Central memory CD8-positive, alpha-beta T cell (primary cell): Measurements from ENCODE around the gene CASP8.
"Not testable (repeated sequence)": the region's sequence is repeated elsewhere in the genome, so short reads cannot be mapped to it uniquely, and the experiment has no call there.

ENCODE experiments used
- ATAC-seq: fragments of 150-1000 bp; cut with Tn5 transposase; replicated peaks from 2 replicates; pipeline ENCODE4 v1.10.0; 2022; ENCODE audit warnings: mild to moderate bottlenecking, moderate FRiP score, moderate number of reproducible peaks; ENCODE audit not compliant: poor library complexity, severe bottlenecking; ENCODE audit errors: extremely low read depth
- DNase-seq, 2 donors: peaks; one replicate each; pipeline ENCODE4 v3.0.0; 2021; ENCODE audit warnings: low spot score in 2 of 2
- H3K27ac Mint-ChIP-seq: one replicate; pipeline ENCODE4 v1.8.0; 2022; ENCODE audit warnings: low read depth, mild to moderate bottlenecking, moderate library complexity, mixed read lengths
- H3K27me3 Mint-ChIP-seq: one replicate; pipeline ENCODE4 v1.8.0; 2022; ENCODE audit warnings: mixed read lengths
- H3K36me3 Mint-ChIP-seq: one replicate; pipeline ENCODE4 v1.8.0; 2022; ENCODE audit warnings: mild to moderate bottlenecking, moderate library complexity, mixed read lengths; ENCODE audit not compliant: insufficient read depth
- H3K4me1 Mint-ChIP-seq: one replicate; pipeline ENCODE4 v1.8.0; 2022; ENCODE audit warnings: mixed read lengths
- H3K4me3 Mint-ChIP-seq: one replicate; pipeline ENCODE4 v1.8.0; 2022; ENCODE audit warnings: mild to moderate bottlenecking, moderate library complexity, mixed read lengths
- H3K9me3 Mint-ChIP-seq: one replicate; pipeline ENCODE4 v1.8.0; 2022; ENCODE audit warnings: mixed read lengths

Gene CASP8

DNA sequence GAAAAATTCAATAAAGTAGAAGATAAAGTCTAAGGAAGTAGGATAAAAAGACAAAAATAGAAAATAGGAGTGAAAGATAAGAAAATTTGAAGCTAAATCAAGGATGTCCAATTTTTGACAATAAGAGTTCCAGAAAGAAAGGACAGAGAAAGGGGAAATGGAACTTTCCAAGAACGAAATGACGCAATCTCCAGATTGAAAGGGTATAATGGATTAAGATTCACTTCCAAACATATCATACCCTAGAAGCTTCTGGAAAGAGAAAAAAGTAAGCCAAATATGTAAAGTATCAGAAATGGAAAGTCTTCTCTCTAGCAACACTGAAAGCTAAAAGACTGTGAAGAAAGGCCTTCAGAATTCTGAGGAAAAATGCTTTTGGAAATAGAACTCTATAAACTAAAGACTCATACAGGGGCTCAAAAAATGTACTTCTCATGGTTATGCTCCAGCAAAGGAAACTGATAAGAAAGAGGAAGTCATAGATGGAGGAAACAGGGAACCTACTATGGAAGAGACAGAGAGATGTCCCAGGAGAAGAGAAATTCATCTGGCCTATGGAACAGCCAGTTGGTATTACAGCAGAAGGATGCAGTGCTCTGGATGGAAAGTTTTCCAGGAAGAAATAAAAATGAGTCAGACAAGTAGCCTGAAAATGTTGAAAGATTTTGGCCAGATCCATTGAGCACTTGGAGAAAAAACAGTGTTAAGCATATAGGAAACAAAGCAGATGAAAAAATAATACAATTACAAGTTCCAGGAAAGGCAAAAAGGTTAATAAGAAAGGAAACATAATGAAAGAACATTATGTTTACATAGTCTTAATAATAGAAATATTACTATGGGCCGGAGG lies 20.1 kb downstream of the CASP8 start:
- no peaks in the 10 kb centered on the region for H3K9me3 Mint-ChIP-seq
- H3K4me1 Mint-ChIP-seq = peaks cover 36% of the 10 kb centered on the region
- peaks cover 62% of the 10 kb centered on the region for H3K36me3 Mint-ChIP-seq
- no peak overlapping the region for H3K4me3 Mint-ChIP-seq
- no peaks in the 10 kb centered on the region for H3K27me3 Mint-ChIP-seq
- H3K27ac Mint-ChIP-seq = peak overlapping the region; percentile 83
- DNase-seq = no peak
- no peak for ATAC-seq

DNA sequence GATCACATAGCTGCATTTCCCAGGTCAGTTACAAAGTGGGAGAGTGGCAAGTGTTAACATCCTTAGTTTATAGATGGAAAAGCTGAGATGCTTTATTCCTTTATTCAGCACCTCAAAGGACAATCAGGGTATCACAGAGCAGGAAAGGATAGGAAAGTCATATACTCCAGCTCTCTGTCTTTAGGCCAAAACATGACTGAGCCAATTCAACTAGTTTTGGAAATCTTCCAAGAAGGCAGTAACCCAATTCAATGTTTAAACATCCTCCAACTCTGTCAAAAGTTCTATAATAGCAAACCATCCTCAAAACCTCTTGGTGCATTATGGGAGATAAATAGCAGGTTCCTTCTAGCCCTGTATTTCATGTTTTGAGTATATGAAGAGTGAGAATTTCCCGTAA lies 25.2 kb downstream of the CASP8 start:
- ATAC-seq (no peak), DNase-seq (no peak)
- peaks cover 60% of the 10 kb centered on the region for H3K36me3 Mint-ChIP-seq
- no peaks in the 10 kb centered on the region for H3K27me3 Mint-ChIP-seq
- H3K4me1 Mint-ChIP-seq = peaks cover 24% of the 10 kb centered on the region
- peak overlapping the region; percentile 36 for H3K27ac Mint-ChIP-seq
- H3K4me3 Mint-ChIP-seq = no peak overlapping the region
- H3K9me3 Mint-ChIP-seq = no peaks in the 10 kb centered on the region

DNA sequence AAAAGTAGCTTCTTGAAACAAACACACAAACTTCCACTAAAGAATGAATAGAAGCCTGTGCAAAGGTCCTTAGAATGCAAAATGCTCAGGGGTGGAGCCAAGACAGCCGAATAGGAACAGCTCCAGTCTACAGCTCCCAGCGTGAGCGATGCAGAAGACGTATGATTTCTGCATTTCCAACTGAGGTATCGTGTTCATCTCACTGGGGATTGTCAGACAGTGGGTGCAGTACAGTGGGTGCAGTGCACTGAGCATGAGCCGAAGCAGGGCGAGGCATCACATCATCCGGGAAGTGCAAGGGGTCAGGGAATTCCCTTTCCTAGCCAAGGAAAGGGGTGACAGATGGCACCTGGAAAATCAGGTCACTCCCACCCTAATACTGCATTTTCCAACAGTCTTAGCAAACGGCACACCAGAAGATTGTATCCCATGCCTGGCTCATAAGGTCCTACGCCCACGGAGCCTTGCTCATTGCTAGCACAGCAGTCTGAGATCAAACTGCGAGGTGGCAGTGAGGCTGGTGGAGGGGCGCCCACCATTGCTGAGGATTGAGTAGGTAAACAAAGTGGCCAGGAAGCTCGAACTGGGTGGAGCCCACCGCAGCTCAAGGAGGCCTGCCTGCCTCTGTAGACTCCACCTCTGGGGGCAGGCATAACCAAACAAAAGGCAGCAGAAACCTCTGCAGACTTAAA lies 30.3 kb downstream of the CASP8 start:
- Mint-ChIP-seq H3K4me1 (peaks cover 28% of the 10 kb centered on the region), H3K36me3 (peaks cover 43% of the 10 kb centered on the region)
- not testable (repeated sequence) for H3K27ac Mint-ChIP-seq, H3K27me3 Mint-ChIP-seq, H3K4me3 Mint-ChIP-seq, ATAC-seq, H3K9me3 Mint-ChIP-seq, DNase-seq

DNA sequence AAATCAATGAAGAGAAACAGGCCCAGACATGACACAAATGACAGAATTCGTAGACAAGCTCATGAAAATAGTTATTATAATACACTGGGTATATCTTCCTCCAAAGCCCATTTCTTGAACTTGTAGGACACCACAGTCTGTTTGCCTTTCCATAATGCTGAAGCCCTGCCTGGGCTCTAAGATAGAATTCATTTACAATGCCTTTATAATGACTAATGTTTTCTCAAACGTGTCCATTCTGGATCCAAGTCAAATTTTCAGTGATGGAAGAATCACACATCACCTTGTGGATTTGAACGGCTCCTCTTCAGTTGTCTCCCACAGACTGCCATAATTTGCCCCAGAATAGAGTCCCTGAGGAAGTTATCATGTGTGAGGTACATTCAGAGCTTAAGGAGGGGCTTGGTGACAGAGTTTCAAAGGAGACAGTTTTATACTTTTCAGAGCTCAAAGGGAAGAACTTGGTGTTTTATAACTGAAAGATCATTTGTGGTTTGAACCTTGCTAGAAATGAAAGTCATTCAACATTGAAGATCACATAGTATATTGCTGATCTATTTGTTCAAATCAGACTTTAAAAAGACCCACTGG lies 38.2 kb downstream of the CASP8 start:
- Mint-ChIP-seq H3K4me3 (no peak overlapping the region), H3K27ac (no peak overlapping the region), H3K9me3 (peaks cover 31% of the 10 kb centered on the region), H3K36me3 (no peaks in the 10 kb centered on the region), H3K4me1 (peaks cover under 1% of the 10 kb centered on the region), H3K27me3 (no peaks in the 10 kb centered on the region)
- ATAC-seq (no peak), DNase-seq (no peak)

DNA sequence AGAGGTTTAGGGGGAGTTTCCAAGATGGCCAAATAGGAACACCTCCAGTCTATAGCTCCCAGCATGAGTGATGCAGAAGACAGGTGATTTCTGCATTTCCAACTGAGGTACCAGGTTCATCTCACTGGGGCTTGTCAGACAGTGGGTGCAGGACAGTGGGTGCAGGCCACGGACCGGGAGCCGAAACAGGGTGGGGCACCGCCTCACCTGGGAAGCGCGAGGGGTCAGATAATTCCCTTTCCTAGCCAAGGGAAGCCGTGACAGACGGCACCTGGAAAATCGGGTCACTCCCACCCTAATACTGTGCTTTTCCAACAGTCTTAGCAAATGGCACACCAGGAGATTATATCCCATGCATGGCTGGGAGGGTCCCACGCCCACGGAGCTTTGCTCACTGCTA lies 39.6 kb downstream of the CASP8 start:
- not testable (repeated sequence) for DNase-seq, H3K27me3 Mint-ChIP-seq, H3K36me3 Mint-ChIP-seq, ATAC-seq, H3K27ac Mint-ChIP-seq, H3K4me1 Mint-ChIP-seq, H3K4me3 Mint-ChIP-seq
- peaks cover 30% of the 10 kb centered on the region for H3K9me3 Mint-ChIP-seq

DNA sequence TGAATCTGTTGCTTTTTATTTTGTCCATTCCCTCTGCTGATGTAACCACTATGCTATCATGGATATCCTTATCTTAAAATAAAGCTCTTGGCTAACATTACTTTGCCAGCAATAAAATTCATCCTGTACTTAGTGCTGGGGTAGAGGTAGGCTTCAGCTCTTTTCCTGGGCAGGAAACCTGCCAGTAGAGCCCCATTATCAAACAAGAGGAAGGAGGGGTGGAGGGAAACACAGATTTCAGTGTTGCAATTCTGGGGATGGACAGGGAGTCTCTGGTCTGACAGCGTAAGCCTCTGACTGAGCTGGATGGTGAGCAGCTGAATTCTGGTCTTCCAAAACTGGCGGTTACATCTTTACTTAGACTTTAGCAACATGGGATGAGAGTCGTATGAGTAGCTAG lies 47.5 kb downstream of the CASP8 start:
- ATAC-seq (no peak), DNase-seq (no peak)
- Mint-ChIP-seq H3K27me3 (no peaks in the 10 kb centered on the region), H3K9me3 (peaks cover 2% of the 10 kb centered on the region), H3K4me3 (no peak overlapping the region), H3K36me3 (peaks cover 1% of the 10 kb centered on the region), H3K27ac (no peak overlapping the region), H3K4me1 (no peaks in the 10 kb centered on the region)

DNA sequence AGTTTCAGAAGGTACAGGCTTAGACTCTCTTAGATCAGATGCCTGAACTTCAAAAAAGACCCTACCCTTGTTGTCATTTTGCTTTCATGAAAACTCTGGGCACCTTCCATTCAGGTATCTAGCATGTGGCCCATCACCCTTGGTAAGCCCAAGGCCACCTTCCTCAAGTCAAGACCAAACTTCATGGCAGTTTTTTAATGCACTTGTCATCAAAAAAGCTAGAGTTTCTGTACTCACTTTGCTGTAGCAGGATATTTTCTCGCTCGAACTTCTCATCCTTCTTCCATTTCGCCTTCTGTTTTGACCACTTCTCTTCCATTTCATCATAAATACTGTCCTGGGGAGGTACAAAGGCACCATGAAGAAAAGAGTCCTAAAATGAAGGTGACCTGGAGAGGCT lies 48.6 kb downstream of the CASP8 start:
- no peaks in the 10 kb centered on the region for H3K27me3 Mint-ChIP-seq
- no peaks in the 10 kb centered on the region for H3K4me1 Mint-ChIP-seq
- no peak overlapping the region for H3K4me3 Mint-ChIP-seq
- H3K27ac Mint-ChIP-seq = no peak overlapping the region
- DNase-seq (no peak), ATAC-seq (no peak)
- peaks cover 4% of the 10 kb centered on the region for H3K9me3 Mint-ChIP-seq
- H3K36me3 Mint-ChIP-seq = peaks cover 1% of the 10 kb centered on the region

DNA sequence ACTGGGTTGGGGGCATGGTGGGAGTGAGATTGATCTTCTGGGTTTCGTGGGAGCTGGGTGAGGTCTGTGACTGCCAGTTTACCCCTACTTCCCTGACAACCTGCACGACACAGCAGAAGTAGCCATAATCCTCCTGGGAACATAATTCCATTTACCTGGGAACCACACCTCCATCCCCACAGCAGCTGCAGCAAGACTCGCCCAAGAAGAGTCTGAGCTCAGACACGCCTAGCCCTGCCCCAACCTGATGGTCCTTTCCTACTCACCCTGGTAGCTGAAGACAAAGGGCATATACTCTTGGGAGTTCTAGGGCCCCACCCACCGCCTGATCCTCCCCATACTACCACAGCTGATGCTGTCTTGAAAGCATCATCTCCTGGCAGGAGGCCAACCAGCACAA lies 53.0 kb downstream of the CASP8 start:
- no peak for ATAC-seq
- Mint-ChIP-seq H3K4me1 (no peaks in the 10 kb centered on the region), H3K27ac (no peak overlapping the region), H3K36me3 (no peaks in the 10 kb centered on the region), H3K4me3 (no peak overlapping the region), H3K27me3 (no peaks in the 10 kb centered on the region), H3K9me3 (peaks cover 18% of the 10 kb centered on the region)
- DNase-seq = no peak

DNA sequence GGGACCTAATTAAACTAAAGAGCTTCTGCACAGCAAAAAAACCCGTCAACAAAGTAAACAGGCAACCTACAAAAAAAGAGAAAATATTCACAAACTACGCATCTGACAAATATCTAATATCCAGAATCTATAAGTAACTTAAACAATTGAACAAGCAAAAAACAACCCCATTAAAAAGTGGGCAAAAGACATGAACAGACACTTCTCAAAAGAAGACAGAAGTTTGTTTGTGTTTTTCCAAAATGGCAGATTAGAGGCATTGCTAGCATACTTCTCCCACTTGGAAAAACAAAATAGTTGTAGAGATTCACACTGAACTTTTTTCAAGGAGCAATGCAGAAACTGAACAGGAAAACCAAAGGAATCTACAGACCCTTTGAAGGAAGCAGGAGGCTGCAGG lies 59.2 kb downstream of the CASP8 start:
- H3K27me3 Mint-ChIP-seq = no peaks in the 10 kb centered on the region

DNA sequence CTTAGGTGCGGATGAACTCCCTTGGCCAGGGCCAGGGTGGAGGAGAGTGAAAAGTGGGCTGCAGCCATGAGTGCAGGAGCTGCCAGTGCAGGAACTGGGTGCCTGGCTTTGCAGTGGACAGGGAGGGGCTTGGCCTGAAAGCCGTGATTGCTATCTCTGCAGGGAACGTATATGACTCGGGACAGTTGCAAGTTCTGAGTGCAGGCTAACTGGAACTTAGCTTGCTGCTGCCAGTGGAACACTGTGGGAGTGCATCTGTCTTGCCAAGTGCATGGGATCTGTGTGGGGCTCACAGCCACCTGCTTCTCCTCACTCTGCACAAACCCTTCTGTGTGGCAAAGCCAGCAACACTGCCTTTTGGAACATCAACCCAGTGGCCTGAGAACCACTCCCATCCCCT lies 59.9 kb downstream of the CASP8 start:
- H3K4me3 Mint-ChIP-seq = no peak overlapping the region
- peaks cover 2% of the 10 kb centered on the region for H3K36me3 Mint-ChIP-seq

More for the DNA sequence above, 59.2 kb downstream of the CASP8 start:
- Mint-ChIP-seq H3K36me3 (peaks cover 2% of the 10 kb centered on the region), H3K9me3 (peaks cover 23% of the 10 kb centered on the region), H3K4me3 (no peak overlapping the region), H3K27ac (no peak overlapping the region), H3K4me1 (no peaks in the 10 kb centered on the region)
- no peak for DNase-seq
- no peak for ATAC-seq

DNA sequence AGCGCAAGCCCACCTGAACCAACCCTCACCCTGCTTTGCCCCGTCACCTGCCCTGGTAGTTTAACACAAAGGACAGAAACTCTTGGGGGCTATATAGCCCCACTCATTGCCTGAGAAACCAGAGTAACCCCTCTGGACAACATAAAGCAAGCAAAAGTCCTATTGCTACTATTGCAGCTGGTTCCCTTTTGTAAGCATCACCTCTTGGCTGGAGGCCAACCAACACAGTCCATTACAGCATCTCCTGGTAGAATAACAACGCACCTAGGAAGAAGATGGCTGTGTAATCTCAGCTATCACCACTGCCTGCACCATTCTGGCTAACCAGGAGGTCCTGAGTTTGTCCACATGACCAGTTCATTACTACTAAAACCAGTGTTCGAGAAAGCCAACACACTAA lies 60.4 kb downstream of the CASP8 start:
- ATAC-seq (no peak), DNase-seq (no peak)
- Mint-ChIP-seq H3K27ac (no peak overlapping the region), H3K9me3 (peaks cover 30% of the 10 kb centered on the region), H3K4me1 (no peaks in the 10 kb centered on the region), H3K4me3 (no peak overlapping the region), H3K36me3 (peaks cover 2% of the 10 kb centered on the region), H3K27me3 (no peaks in the 10 kb centered on the region)

More for the DNA sequence above, 59.9 kb downstream of the CASP8 start:
- Mint-ChIP-seq H3K9me3 (peaks cover 28% of the 10 kb centered on the region), H3K4me1 (no peaks in the 10 kb centered on the region), H3K27me3 (no peaks in the 10 kb centered on the region), H3K27ac (no peak overlapping the region)
- ATAC-seq (no peak), DNase-seq (no peak)

DNA sequence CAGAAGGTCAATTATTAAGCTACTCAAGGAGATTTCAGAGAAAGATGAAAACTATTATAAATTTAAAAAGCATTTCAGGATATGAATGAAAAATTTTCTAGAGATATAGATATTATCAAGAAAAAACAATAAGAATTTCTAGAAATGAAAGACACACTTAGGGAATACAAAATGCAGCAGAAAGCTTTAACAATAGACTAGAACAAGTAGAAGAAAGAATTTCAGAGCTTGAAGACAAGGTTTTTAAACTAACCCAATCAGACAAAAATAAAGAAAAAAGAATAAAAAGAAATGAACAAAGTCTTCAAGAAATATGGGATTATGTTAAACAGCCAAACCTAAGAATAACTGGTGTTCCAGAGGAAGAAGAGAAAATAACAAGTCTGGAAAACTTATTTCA lies 62.4 kb downstream of the CASP8 start:
- Mint-ChIP-seq H3K4me1 (no peaks in the 10 kb centered on the region), H3K9me3 (peaks cover 22% of the 10 kb centered on the region), H3K4me3 (no peak overlapping the region), H3K27ac (no peak overlapping the region), H3K36me3 (peaks cover 2% of the 10 kb centered on the region), H3K27me3 (no peaks in the 10 kb centered on the region)
- ATAC-seq (no peak), DNase-seq (no peak)

DNA sequence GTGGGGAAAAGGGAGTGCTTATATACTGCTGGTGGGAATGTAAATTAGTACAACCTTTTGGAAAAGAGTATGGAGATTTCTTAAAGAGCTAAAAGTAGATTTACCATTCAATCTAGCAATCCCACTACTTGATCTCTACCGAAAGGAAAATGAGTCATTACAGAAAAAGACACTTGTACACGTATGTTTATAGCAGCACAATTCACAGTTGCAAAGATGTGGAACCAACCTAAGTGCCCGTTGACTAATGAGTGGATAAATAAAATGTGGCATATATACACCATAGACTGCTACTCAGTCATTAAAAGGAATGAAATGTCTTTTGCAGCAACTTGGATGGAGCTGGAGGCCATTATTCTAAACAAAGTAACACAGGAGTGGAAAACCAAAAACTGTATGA lies 67.3 kb downstream of the CASP8 start:
- no peaks in the 10 kb centered on the region for H3K27me3 Mint-ChIP-seq
- DNase-seq (no peak), ATAC-seq (no peak)
- H3K36me3 Mint-ChIP-seq = peaks cover 2% of the 10 kb centered on the region
- H3K4me3 Mint-ChIP-seq = no peak overlapping the region
- peaks cover 10% of the 10 kb centered on the region for H3K4me1 Mint-ChIP-seq
- H3K27ac Mint-ChIP-seq = no peak overlapping the region
- H3K9me3 Mint-ChIP-seq = peaks cover 13% of the 10 kb centered on the region
